ENCODE measurements around the gene MARS1. TPM values are rescaled to one million over a fixed set of nuclear protein-coding genes. Genes with fewer than 3 reads are reported as not detected.
"Not testable (repeated sequence)": the region's sequence is repeated elsewhere in the genome, so short reads cannot be mapped to it uniquely, and the experiment has no call there.

The MARS1 gene
- total RNA-seq, 1 donor from 2014 or later = 257 TPM

GRCh38 chr12:57498571-57498970 lies 10.7 kb downstream of the MARS1 start:
- Mint-ChIP-seq H3K27ac (ENCODE audit: unreplicated experiment) (no peak overlapping the region), H3K4me1 (no peaks in the 10 kb centered on the region), H3K27me3 (ENCODE audit: low read depth) (no peaks in the 10 kb centered on the region), H3K36me3 (ENCODE audit: low read depth) (peaks cover 30% of the 10 kb centered on the region), H3K4me3 (no peak overlapping the region), H3K9me3 (no peaks in the 10 kb centered on the region)
- no peak for DNase-seq (ENCODE audit: low read depth, low spot score)
- TF ChIP-seq CTCF (conservative IDR thresholded peaks at IDR 0.05) = no peak

- no peaks in the 10 kb centered on the region for H3K9me3 Mint-ChIP-seq
- no peak overlapping the region for H3K27ac Mint-ChIP-seq (ENCODE audit: unreplicated experiment)
- no peaks in the 10 kb centered on the region for H3K27me3 Mint-ChIP-seq (ENCODE audit: low read depth)
- no peaks in the 10 kb centered on the region for H3K4me1 Mint-ChIP-seq
- no peak overlapping the region for H3K4me3 Mint-ChIP-seq
- DNase-seq (ENCODE audit: low read depth, low spot score) = no peak
- H3K36me3 Mint-ChIP-seq (ENCODE audit: low read depth) = peaks cover 37% of the 10 kb centered on the region
- no peak for TF ChIP-seq CTCF (conservative IDR thresholded peaks at IDR 0.05)
Observed at GRCh38 chr12:57500213-57500612, 12.3 kb downstream of the MARS1 start.

GRCh38 chr12:57502311-57502969 lies 14.6 kb downstream of the MARS1 start:
- H3K4me1 Mint-ChIP-seq; H3K9me3 Mint-ChIP-seq; H3K27ac Mint-ChIP-seq (ENCODE audit: unreplicated experiment); H3K4me3 Mint-ChIP-seq; H3K27me3 Mint-ChIP-seq (ENCODE audit: low read depth); DNase-seq (ENCODE audit: low read depth, low spot score): not testable (repeated sequence)
- H3K36me3 Mint-ChIP-seq (ENCODE audit: low read depth) = peaks cover 39% of the 10 kb centered on the region

- H3K4me1 Mint-ChIP-seq; H3K27ac Mint-ChIP-seq (ENCODE audit: unreplicated experiment); DNase-seq (ENCODE audit: low read depth, low spot score); H3K27me3 Mint-ChIP-seq (ENCODE audit: low read depth); H3K4me3 Mint-ChIP-seq; H3K9me3 Mint-ChIP-seq: not testable (repeated sequence)
- peaks cover 35% of the 10 kb centered on the region for H3K36me3 Mint-ChIP-seq (ENCODE audit: low read depth)
Observed at GRCh38 chr12:57506541-57506940, 18.7 kb downstream of the MARS1 start.

GRCh38 chr12:57507796-57508195 lies 19.9 kb downstream of the MARS1 start:
- not testable (repeated sequence) for DNase-seq (ENCODE audit: low read depth, low spot score); H3K4me1 Mint-ChIP-seq; H3K27me3 Mint-ChIP-seq (ENCODE audit: low read depth); H3K27ac Mint-ChIP-seq (ENCODE audit: unreplicated experiment); H3K4me3 Mint-ChIP-seq; H3K9me3 Mint-ChIP-seq
- H3K36me3 Mint-ChIP-seq (ENCODE audit: low read depth) = peaks cover 33% of the 10 kb centered on the region

GRCh38 chr12:57511161-57511560 lies 23.3 kb downstream of the MARS1 start:
- no peak overlapping the region for H3K4me3 Mint-ChIP-seq
- H3K27me3 Mint-ChIP-seq (ENCODE audit: low read depth) = no peaks in the 10 kb centered on the region
- DNase-seq (ENCODE audit: low read depth, low spot score) = no peak
- no peak for TF ChIP-seq CTCF (conservative IDR thresholded peaks at IDR 0.05)
- H3K4me1 Mint-ChIP-seq = no peaks in the 10 kb centered on the region
- H3K9me3 Mint-ChIP-seq = no peaks in the 10 kb centered on the region
- H3K27ac Mint-ChIP-seq (ENCODE audit: unreplicated experiment) = no peak overlapping the region
- peaks cover 25% of the 10 kb centered on the region for H3K36me3 Mint-ChIP-seq (ENCODE audit: low read depth)

GRCh38 chr12:57511588-57512325 lies 23.9 kb downstream of the MARS1 start:
- H3K36me3 Mint-ChIP-seq (ENCODE audit: low read depth) = peaks cover 23% of the 10 kb centered on the region
- no peak overlapping the region for H3K27ac Mint-ChIP-seq (ENCODE audit: unreplicated experiment)
- no peaks in the 10 kb centered on the region for H3K9me3 Mint-ChIP-seq

More at GRCh38 chr12:57511588-57512325, 23.9 kb downstream of the MARS1 start:
- Mint-ChIP-seq H3K4me3 (no peak overlapping the region), H3K4me1 (no peaks in the 10 kb centered on the region), H3K27me3 (ENCODE audit: low read depth) (no peaks in the 10 kb centered on the region)
- no peak for DNase-seq (ENCODE audit: low read depth, low spot score)
- no peak for TF ChIP-seq CTCF (conservative IDR thresholded peaks at IDR 0.05)

Measured in neural crest cell (in vitro differentiated cells).